ENCODE data around the gene FRMD4A.

Gene FRMD4A

GRCh38 chr10:13942035-13942434, 388.7 kb downstream of the FRMD4A start:
- in situ Hi-C loops (cut with HindIII; ENCODE audit: low pct_ligation_motif_present, low sequenced_read_pairs): no loop called here
- DNase-seq: no peak
- no peak for TF ChIP-seq CTCF (IDR thresholded peaks at IDR 0.05; ENCODE audit: low read depth, low read length, missing control alignments)
- Histone ChIP-seq H3K4me3 (ENCODE audit: low read depth, low read length) (no peak overlapping the region), H3K36me3 (replicated peaks) (no peaks in the 10 kb centered on the region), H3K27me3 (replicated peaks) (no peaks in the 10 kb centered on the region), H3K27ac (no peak overlapping the region)

- Histone ChIP-seq H3K36me3 (replicated peaks) (no peaks in the 10 kb centered on the region), H3K27me3 (replicated peaks) (no peaks in the 10 kb centered on the region), H3K4me3 (ENCODE audit: low read depth, low read length) (no peak overlapping the region), H3K27ac (no peak overlapping the region)
- DNase-seq: no peak
- TF ChIP-seq CTCF (IDR thresholded peaks at IDR 0.05; ENCODE audit: low read depth, low read length, missing control alignments): no peak
- in situ Hi-C loops (cut with HindIII; ENCODE audit: low pct_ligation_motif_present, low sequenced_read_pairs): no loop called here
Observed at GRCh38 chr10:13939391-13939790, 391.3 kb downstream of the FRMD4A start.

- Histone ChIP-seq H3K4me3 (ENCODE audit: low read depth, low read length) (no peak overlapping the region), H3K36me3 (replicated peaks) (no peaks in the 10 kb centered on the region), H3K27me3 (replicated peaks) (no peaks in the 10 kb centered on the region), H3K27ac (peak overlapping the region; percentile 6)
- in situ Hi-C loops (cut with HindIII; ENCODE audit: low pct_ligation_motif_present, low sequenced_read_pairs): no loop called here
- no peak for TF ChIP-seq CTCF (IDR thresholded peaks at IDR 0.05; ENCODE audit: low read depth, low read length, missing control alignments)
- no peak for DNase-seq
Observed at GRCh38 chr10:13938950-13939349, 391.8 kb downstream of the FRMD4A start.

- DNase-seq: no peak
- in situ Hi-C loops (cut with HindIII; ENCODE audit: low pct_ligation_motif_present, low sequenced_read_pairs): no loop called here
- Histone ChIP-seq H3K27me3 (replicated peaks) (no peaks in the 10 kb centered on the region), H3K27ac (no peak overlapping the region), H3K4me3 (ENCODE audit: low read depth, low read length) (no peak overlapping the region), H3K36me3 (replicated peaks) (no peaks in the 10 kb centered on the region)
- no peak for TF ChIP-seq CTCF (IDR thresholded peaks at IDR 0.05; ENCODE audit: low read depth, low read length, missing control alignments)
Observed at GRCh38 chr10:13936826-13937225, 393.9 kb downstream of the FRMD4A start.

- no peak overlapping the region for H3K4me3 ChIP-seq (ENCODE audit: low read depth, low read length)
- in situ Hi-C loops (cut with HindIII; ENCODE audit: low pct_ligation_motif_present, low sequenced_read_pairs): no loop called here
- H3K27ac ChIP-seq: no peak overlapping the region
- no peak for TF ChIP-seq CTCF (IDR thresholded peaks at IDR 0.05; ENCODE audit: low read depth, low read length, missing control alignments)
- no peaks in the 10 kb centered on the region for H3K27me3 ChIP-seq (replicated peaks)
- no peak for DNase-seq
- no peaks in the 10 kb centered on the region for H3K36me3 ChIP-seq (replicated peaks)
Observed at GRCh38 chr10:13930120-13930519, 400.6 kb downstream of the FRMD4A start.

- no peak overlapping the region for H3K27ac ChIP-seq
- H3K27me3 ChIP-seq (replicated peaks): no peaks in the 10 kb centered on the region
- TF ChIP-seq CTCF (IDR thresholded peaks at IDR 0.05; ENCODE audit: low read depth, low read length, missing control alignments): no peak
- H3K36me3 ChIP-seq (replicated peaks): no peaks in the 10 kb centered on the region
- in situ Hi-C loops (cut with HindIII; ENCODE audit: low pct_ligation_motif_present, low sequenced_read_pairs): no loop called here
- H3K4me3 ChIP-seq (ENCODE audit: low read depth, low read length): no peak overlapping the region
- DNase-seq: no peak
Observed at GRCh38 chr10:13928451-13928850, 402.3 kb downstream of the FRMD4A start.

All from brain microvascular endothelial cell (primary cell).